SK-N-DZ (cell line): ENCODE measurements around the gene DEGS2.
A peak's percentile ranks its signal among the peaks of the same experiment; 100 is the strongest.

ENCODE experiments used
- DNase-seq: peaks from one replicate; pipeline ENCODE4 v3.0.0-alpha.2; 2015; ENCODE audit warnings: low spot score

The DEGS2 gene

DNA sequence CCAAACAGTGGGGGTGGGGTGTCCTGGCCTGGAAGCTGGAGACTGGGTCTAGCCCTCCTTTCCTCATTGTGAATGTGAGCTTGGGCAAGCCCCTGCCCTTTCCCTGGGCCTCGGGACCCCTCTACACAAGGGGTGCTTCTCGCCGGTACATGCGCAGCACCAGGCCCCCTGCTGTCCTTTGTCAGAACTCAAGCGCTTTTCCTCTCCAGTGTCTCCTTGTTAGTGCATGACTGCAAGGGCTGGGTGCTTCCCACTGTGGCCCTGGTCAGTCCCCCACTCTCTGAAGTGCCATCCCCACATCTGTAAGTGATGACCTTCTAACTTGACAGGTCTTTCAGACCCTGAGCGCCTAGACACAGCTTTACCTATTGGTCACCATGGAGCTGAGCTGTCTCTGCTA lies 44.2 kb downstream of the DEGS2 start:
- DNase-seq = no peak

GRCh38 chr14:100114109-100114765 lies 45.2 kb downstream of the DEGS2 start:
- no peak for DNase-seq

GRCh38 chr14:100111931-100112704 lies 47.3 kb downstream of the DEGS2 start:
- no peak for DNase-seq

GRCh38 chr14:100110816-100111215 lies 48.6 kb downstream of the DEGS2 start:
- DNase-seq = no peak

GRCh38 chr14:100109594-100109955 lies 49.9 kb downstream of the DEGS2 start:
- no peak for DNase-seq

DNA sequence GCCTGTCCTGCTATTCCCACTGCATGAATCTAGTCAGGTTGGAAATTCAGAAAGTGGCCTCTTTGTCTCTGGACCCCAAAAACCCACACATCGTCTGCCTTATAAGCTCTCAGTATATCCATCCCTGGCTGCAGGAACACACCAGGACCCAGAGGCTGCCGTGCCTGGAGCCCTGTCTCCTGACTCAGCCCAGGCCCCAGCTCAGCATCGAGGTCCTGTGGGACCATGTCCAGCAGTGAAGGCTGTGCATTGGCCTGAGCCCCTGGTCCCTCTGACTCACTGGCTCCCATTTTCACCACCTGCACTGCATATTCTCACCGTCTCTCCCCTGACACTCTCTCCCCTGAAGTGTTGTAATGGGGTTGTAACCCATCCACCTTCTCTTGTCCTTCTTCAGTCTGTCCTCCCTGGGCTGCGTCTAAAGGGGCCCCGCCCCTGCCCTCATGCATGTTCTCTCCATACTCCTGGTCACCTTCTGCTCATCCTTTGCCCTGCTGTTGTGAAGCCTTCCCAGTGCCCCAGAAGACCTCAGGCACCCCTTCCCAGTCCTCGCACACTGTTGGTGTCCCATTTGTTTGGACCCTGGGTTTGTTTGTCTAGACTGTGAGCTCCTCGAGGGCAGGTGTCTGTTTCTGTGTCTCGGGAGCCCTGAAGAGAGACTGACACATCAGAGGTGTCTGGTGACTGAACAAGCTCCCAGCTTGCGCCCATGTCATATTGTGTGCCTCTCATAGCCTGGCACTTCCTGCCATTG lies 50.4 kb downstream of the DEGS2 start:
- DNase-seq = no peak

DNA sequence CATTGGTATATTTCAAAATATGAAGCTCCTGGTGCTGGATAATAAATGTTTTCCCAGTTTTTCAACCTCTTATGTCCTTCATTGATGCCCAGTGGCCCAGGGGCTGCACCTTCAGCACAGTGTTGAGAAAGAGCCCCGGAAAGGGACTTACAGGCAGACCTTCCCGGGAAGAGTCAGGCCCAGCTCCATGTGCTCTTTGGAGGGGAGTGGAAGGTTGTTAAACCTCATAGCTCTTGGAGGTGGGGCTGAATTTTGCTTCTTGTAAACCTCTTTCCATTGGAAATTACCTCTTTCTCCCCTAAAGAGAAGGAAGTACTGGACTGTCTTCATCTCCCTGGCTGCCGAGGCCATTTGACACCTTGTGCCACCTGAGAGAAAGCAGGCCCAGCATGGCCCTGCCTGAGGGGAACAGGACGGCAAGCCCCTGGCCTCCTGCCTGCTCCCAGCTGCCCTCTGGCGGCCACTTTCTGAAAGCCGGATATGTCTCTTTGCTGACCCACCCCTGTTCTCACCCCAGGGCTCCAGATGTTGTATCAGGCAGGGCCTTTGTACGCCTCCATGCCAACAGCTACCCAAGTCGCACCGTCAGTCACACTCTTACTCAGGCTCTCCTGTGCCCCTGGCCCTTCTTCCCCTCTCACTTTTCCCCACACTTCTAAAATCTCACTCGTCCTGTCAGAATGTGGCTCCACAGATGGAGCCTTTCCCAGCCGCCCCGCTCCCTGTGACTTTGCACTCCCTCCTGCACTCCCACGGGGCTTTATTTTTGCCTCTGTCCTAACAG lies 51.2 kb downstream of the DEGS2 start:
- DNase-seq = peak; percentile 61

DNA sequence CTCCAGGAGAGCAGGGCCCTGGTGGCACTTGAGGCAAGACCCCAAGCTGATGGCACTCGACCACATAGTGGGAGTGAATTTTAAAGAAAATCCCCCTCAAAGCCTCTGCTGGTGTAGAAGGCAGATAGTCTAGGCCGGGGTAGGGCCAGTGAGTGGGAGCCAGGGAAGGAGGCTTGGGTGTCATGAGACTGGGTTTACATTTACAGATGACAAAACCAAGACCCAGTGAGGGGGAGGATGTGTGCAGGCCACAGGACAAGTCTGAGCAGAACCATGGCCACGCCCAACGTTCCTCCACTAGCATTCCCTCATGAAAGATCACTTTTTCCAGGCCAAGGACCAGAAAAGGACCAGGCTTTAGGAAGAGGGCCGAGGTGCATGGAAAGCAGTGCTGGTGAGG lies 52.2 kb downstream of the DEGS2 start:
- no peak for DNase-seq

DNA sequence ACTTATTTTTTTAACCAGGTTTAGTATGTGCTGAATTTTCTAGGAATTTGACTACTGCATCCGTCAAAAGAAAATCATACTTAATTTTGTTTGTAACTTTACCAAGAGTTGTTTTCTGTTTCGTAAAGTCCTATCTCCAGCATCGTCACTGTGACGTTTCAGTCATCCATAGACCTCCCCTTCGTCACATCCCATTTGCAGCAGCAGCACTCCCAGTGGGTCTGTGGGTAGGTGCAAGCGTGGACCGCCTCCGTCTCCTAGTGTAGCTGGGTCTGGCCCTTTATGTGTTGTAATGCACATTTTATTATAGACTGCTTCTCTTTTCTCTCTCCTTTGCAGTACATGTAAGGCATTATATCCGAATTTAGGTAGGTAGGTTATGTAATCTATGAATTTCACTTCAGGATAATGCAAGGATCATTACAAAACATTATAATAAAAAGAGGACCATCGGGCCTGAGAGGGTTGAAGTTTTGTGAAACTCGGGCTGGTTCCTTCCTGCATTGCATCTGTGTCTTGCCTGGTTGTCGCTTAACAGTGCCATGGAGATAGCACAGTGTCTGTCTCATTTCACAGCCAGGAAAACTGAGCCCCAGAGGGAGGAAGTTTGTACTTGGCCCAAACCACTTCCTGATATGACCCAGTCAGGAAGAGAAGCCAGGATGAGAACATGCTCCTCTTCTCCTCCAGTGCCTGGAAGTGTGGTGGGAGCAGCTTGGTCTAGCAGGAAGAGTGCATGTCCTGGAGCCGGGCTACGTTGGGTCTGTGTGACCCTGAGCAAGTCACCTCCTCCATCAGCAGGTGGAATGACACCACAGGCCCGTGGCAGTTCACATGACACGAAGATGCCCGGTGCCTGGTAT lies 53.0 kb downstream of the DEGS2 start:
- no peak for DNase-seq

DNA sequence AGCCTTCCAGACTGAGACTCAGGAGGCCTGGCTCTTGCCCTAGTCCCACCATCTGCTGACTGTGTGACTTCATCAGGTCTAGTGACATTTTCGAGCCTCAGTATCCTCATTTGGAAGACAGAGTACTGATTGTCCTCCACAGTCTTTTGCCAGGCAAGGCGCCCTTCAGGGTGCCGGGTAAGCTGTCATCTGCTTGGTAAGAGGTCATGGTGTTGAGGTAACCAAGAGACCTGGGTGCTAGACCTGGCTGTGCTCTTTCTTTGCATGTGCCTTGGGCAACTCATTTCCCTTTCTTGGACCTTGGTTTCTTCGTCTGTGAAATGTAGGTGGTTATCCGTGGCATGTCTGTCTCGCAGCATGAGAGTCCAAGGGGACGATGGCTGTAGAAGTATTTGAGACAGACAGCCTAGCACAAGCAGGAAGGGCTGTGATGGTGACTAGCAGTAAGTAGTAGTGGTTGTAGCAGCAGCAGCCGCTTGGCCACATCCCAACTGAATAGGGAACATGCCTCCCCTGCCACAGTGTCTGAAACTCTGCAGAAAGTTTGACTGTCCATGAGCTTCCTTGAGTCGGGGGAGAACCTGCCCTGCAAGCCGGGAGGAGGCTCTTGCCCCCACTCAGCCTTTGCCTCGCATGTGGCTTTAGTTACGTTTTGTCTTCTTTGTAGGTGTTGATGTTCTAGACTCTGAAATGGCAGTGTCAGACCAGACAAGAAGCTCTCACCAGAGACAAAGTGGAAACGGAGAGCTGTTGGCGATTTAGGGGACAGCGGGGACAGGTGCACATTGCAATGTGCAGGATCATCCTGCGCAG lies 53.9 kb downstream of the DEGS2 start:
- DNase-seq = no peak

- DNase-seq = no peak
Observed at GRCh38 chr14:100104523-100105300, 54.7 kb downstream of the DEGS2 start.

- no peak for DNase-seq
Observed at GRCh38 chr14:100104006-100104352, 55.5 kb downstream of the DEGS2 start.

DNA sequence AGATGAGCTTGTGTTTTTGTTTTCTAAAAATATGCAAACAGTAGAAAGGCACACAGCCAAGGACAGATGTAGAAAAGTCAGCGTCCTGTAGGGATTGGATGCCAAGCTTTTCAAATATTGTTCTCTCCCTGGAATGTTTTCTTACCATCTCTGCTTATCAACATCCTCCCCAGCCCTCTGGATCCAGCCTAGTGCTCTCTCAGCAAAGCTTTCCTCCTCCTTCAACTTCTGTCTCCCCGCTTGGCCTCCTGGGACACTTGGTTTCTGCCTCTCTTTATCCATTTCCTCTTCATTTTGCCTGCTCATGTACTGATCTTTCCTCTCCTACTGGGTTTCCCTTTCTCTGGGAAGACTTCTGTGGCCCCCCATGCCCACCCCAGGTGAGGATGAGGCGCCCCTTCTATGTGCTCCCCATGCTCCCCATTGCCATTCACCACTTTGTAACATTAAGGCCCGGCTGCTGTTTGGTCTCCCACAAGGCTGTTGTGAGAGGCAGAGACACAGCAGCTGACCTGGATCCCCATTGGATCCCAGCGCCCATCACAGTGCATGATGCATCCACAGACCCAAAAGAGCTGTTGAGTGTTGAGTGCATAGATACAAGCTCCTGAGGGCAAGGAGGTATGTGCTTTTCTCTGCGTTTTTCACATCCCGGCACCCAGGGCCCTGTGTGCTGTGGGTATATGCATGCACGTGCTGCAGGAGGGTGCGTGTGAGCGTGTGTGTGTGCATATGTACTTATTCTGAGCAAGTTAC lies 56.0 kb downstream of the DEGS2 start:
- DNase-seq = no peak

GRCh38 chr14:100102156-100102785 lies 57.2 kb downstream of the DEGS2 start:
- DNase-seq = no peak

DNA sequence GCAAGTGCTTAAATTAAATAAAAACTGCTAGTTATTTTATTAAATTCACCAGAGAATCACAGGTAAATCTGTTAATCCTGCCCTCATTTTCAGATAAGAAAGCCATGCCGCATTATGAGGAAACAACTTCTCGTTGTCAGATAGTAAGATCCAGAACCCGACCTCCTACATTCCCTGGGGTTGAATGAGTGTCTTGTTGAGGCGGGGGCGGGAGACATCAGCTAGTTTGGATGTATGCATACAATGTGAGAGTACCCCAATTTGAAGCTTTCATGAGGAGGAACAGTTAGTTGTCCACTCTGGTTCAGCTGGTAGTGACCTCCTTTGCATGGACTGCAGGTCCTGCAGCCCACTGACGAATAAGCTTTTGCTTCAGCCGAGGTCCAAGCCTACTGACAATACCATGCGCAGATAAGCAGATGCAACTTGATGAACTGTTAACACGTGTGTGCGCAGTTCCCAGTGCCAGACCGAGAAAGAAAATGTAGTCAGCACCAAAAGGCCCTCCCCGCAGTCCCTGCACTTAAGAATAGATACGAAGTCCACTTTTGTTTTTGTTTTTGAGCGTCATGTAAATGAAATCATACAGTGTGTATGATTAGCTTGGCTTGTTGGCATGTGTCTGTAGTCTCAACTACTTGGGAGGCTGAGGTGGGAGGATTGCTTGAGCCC lies 59.3 kb downstream of the DEGS2 start:
- no peak for DNase-seq

- no peak for DNase-seq
Observed at GRCh38 chr14:100098171-100098570, 61.3 kb downstream of the DEGS2 start.

DNA sequence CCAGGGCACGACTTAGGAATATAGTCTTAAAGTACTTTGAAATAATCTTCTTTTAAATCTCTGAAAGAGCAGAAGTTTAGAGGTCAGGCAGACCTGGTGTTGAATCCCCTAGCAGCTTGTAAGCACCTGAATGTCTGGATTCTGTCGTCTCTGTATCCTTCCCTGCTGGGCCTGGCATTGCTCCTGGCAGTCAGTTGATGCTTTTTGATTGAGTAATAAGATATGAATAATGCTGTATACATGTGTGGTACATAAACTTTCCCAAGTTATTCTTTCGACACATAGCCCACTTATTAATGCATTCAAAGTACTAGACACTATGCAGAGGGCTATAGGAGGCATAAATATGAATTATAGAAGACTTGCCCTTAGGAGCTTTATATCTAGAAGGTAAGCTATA lies 62.8 kb downstream of the DEGS2 start:
- DNase-seq = no peak
